ENCODE results near the gene INTS15. TPM values are rescaled to one million over a fixed set of nuclear protein-coding genes. Genes with fewer than 3 reads are reported as not detected.

Gene INTS15
- total and polyA plus RNA-seq, 2 experiments from 2014 or later, result 7.0 to 27.0 TPM

- no peak for TF ChIP-seq ZNF462 (CRISPR knock-in tag; IDR thresholded peaks at IDR 0.05)
- no peak for TF ChIP-seq JUNB (IDR thresholded peaks at IDR 0.05; ENCODE audit: unreplicated experiment)
- no peak for TF ChIP-seq CTCF (conservative IDR thresholded peaks at IDR 0.05; ENCODE audit: low read depth in 2 of 2)
- TF ChIP-seq NANOG (IDR thresholded peaks at IDR 0.05; ENCODE audit: borderline replicate concordance), result no peak
- no peak for TF ChIP-seq EZH2 (IDR thresholded peaks at IDR 0.05; ENCODE audit: low read depth, unreplicated experiment)
- no peak for TF ChIP-seq ZNF331 (CRISPR knock-in tag; IDR thresholded peaks at IDR 0.05; ENCODE audit: low read depth)
- TF ChIP-seq POLR2AphosphoS5 (IDR thresholded peaks at IDR 0.05; ENCODE audit: low read depth), result no peak
- TF ChIP-seq CREB1 (CRISPR knock-in tag; IDR thresholded peaks at IDR 0.05; ENCODE audit: low read depth), result no peak
- no peak for TF ChIP-seq REST (IDR thresholded peaks at IDR 0.05; ENCODE audit: unreplicated experiment)
- no peak for TF ChIP-seq EZH2phosphoT487 (IDR thresholded peaks at IDR 0.05; ENCODE audit: unreplicated experiment)
- no peak for TF ChIP-seq ZNF114 (CRISPR knock-in tag; IDR thresholded peaks at IDR 0.05)
Measured at GRCh38 chr7:6631605-6632004, 41.8 kb downstream of the INTS15 start (continued).

Measured in GM23338 (cell line).